ENCODE measurements around the gene HOXA3.

The HOXA3 gene

GRCh38 chr7:27065709-27066108 lies 86.7 kb downstream of the HOXA3 start:
- Histone ChIP-seq H3K27ac (ENCODE audit: low read depth, low read length) (no peak overlapping the region), H3K36me3 (ENCODE audit: control insufficient read depth, insufficient read depth, low read length) (no peaks in the 10 kb centered on the region), H3K4me3 (ENCODE audit: low read depth, low read length) (no peak overlapping the region), H3K27me3 (ENCODE audit: control insufficient read depth, insufficient read depth, low read length) (no peaks in the 10 kb centered on the region), H3K9me3 (ENCODE audit: control insufficient read depth, insufficient read depth, low read length) (no peaks in the 10 kb centered on the region), H3K4me1 (ENCODE audit: control insufficient read depth, insufficient read depth, low read length) (no peaks in the 10 kb centered on the region), H3K9ac (ENCODE audit: low read depth, low read length) (no peak overlapping the region)

- Histone ChIP-seq H3K27ac (ENCODE audit: low read depth, low read length) (no peak overlapping the region), H3K9ac (ENCODE audit: low read depth, low read length) (no peak overlapping the region), H3K36me3 (ENCODE audit: control insufficient read depth, insufficient read depth, low read length) (no peaks in the 10 kb centered on the region), H3K9me3 (ENCODE audit: control insufficient read depth, insufficient read depth, low read length) (no peaks in the 10 kb centered on the region), H3K4me1 (ENCODE audit: control insufficient read depth, insufficient read depth, low read length) (no peaks in the 10 kb centered on the region), H3K27me3 (ENCODE audit: control insufficient read depth, insufficient read depth, low read length) (no peaks in the 10 kb centered on the region), H3K4me3 (ENCODE audit: low read depth, low read length) (no peak overlapping the region)
These were observed 87.7 kb downstream of the HOXA3 start for GRCh38 chr7:27064661-27065060.

DNA sequence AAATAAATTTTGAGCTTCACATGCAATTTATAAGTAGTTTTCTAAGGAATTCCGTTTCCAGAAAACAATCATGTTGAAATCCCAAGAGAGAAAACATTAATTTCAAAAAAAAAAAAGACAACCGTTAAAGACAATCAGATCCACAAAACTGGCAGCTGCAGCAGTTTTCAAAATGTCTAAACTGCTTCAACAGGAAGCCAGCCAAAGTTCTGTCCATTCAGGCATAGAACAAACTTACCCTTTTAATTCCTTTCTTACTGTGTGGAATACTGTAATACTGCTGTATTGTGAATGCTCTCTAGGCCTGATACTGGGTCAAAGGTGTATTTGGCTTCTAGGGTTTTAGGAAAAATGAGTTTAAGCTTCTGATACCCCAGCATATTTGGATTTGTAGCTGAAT lies 88.2 kb downstream of the HOXA3 start:
- H3K4me3 ChIP-seq (ENCODE audit: low read depth, low read length): no peak overlapping the region
- no peaks in the 10 kb centered on the region for H3K9me3 ChIP-seq (ENCODE audit: control insufficient read depth, insufficient read depth, low read length)
- no peaks in the 10 kb centered on the region for H3K36me3 ChIP-seq (ENCODE audit: control insufficient read depth, insufficient read depth, low read length)
- H3K4me1 ChIP-seq (ENCODE audit: control insufficient read depth, insufficient read depth, low read length): no peaks in the 10 kb centered on the region
- H3K9ac ChIP-seq (ENCODE audit: low read depth, low read length): no peak overlapping the region
- no peaks in the 10 kb centered on the region for H3K27me3 ChIP-seq (ENCODE audit: control insufficient read depth, insufficient read depth, low read length)
- H3K27ac ChIP-seq (ENCODE audit: low read depth, low read length): no peak overlapping the region

DNA sequence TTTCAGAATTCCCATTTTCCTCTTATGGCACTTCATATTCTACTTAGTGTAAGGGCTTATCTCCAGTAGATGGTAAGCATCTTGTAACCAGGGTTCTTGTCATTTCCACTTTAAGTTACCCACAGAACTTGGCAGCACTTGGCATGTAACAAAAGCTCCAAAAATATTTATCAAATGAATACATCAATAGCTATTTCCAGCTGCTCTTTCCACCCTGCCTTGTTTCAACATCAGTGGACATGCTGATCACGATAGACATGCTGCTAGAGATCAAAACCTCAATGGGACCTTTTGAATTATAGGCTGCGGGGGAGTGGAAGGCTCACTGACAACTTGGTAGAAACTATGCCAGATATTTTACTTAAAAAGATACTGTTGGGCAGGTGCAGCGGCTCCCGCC lies 89.4 kb downstream of the HOXA3 start:
- Histone ChIP-seq H3K36me3 (ENCODE audit: control insufficient read depth, insufficient read depth, low read length) (no peaks in the 10 kb centered on the region), H3K27ac (ENCODE audit: low read depth, low read length) (no peak overlapping the region), H3K4me1 (ENCODE audit: control insufficient read depth, insufficient read depth, low read length) (no peaks in the 10 kb centered on the region), H3K9me3 (ENCODE audit: control insufficient read depth, insufficient read depth, low read length) (no peaks in the 10 kb centered on the region), H3K9ac (ENCODE audit: low read depth, low read length) (no peak overlapping the region), H3K27me3 (ENCODE audit: control insufficient read depth, insufficient read depth, low read length) (no peaks in the 10 kb centered on the region), H3K4me3 (ENCODE audit: low read depth, low read length) (no peak overlapping the region)

Measured in HUES48 (cell line).